GM18909 (cell line): ENCODE data around the gene ARHGEF37.
"Not testable (repeated sequence)": the region's sequence is repeated elsewhere in the genome, so short reads cannot be mapped to it uniquely, and the experiment has no call there.

Source experiments
- ATAC-seq: cut with Tn5 transposase; IDR thresholded peaks from one replicate; pipeline ENCODE4 v1.9.1; 2021; ENCODE audit warnings: mild to moderate bottlenecking; ENCODE audit not compliant: unreplicated experiment, poor library complexity

ARHGEF37 gene

GRCh38 chr5:149644629-149645028 is 63.3 kb downstream of the ARHGEF37 start:
- ATAC-seq = no peak

GRCh38 chr5:149645236-149645635 is 63.9 kb downstream of the ARHGEF37 start:
- no peak for ATAC-seq

DNA sequence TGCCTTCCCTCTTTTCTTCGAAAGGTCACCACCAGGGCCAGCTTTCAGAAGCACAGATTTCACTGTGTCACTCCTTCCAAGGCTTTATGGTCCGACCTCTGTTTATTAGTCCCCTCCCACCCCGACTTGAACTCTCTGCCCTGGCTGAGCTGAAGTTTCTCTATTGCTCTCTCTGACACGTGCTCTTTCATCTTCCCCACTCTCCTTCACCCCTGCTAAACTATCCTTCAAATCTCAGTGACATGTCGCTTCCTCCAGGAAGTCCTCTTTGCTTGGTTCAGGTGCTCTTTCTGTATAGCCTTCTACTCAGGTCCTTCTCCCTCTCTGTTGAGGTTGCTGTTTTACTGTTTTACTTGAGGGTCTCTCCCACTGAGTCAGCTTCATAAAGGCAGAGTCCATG is 64.4 kb downstream of the ARHGEF37 start:
- no peak for ATAC-seq

DNA sequence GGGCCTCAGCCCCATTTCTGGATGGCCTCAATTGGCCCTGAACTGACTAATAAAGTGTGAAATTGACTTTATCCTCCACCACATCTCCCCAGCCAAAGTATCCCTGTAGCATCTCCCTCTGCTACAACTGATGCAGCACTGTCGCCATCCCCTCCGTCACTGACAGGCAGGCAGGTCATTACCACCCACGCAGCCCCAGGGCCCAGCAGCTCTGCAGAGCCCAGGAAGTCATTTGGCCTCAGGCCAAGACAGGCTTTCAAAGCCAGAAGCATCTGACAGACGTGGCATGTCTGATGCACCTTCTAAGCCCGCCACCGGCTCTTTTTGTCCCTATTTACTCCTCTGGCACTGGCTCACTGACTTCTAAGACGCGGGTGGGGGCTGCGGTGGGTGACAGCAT is 65.3 kb downstream of the ARHGEF37 start:
- no peak for ATAC-seq

- ATAC-seq = no peak
These were observed 66.0 kb downstream of the ARHGEF37 start for GRCh38 chr5:149647334-149647733.

GRCh38 chr5:149648464-149649393 is 67.4 kb downstream of the ARHGEF37 start:
- not testable (repeated sequence) for ATAC-seq

GRCh38 chr5:149649730-149650129 is 68.4 kb downstream of the ARHGEF37 start:
- ATAC-seq = not testable (repeated sequence)

DNA sequence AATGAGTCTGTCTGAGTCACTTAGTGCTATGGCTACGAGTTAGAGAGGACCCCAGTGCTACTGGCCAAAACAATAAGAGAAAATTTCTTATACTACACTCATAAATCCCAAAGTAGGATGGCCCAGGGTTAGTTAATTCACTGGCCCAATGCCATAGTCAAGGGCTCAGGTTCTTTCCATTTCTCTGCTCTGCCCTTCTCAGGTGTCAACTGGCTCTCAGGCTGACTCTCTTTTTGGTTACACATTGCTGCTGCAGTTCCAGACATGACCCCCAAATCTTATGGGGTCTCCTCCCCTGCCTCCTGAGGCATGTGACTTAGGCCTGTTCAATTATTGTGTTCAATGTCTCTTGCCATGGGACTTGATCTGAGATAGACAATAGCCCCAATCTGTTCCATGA is 70.4 kb downstream of the ARHGEF37 start:
- ATAC-seq = no peak

DNA sequence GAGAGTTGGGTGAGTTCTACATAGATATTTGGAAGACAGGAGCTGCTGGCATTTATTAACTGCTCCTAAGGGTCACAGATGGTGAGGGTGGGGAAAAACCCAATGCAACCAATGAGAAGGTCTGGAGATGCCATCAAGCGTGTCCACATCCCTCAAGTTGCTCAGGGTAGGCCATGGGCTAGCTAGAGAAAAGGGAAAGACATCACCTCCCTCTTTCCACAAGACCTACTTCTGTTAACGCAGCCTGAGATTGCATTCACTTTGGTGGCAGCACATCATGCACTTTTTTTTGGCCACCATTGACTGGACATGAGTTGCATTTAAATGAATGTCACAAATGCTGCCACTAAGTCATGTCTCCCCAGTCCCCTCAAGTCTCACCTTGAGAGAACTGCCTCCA is 71.4 kb downstream of the ARHGEF37 start:
- ATAC-seq = no peak

DNA sequence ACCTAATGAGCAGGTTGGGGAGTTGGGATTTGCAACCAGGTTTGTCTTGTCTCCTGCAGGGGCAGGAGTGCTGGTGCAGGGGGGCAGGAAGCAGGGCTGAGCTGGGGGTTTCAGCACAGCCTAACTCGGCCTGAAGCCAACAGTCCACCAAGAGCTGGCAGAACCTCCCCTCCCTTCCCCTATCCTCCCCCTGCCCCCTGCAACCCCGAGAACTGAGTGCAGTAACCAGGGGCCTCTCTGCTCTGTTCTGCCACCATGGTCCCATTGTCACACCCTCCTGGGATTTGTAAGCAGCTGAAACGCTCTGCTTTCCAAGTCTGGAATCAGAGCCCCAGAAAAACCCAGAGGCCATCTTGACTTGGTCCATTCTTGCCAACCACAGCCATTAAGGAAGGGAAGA is 72.9 kb downstream of the ARHGEF37 start:
- ATAC-seq = no peak

GRCh38 chr5:149654883-149655505 is 73.7 kb downstream of the ARHGEF37 start:
- ATAC-seq = no peak

DNA sequence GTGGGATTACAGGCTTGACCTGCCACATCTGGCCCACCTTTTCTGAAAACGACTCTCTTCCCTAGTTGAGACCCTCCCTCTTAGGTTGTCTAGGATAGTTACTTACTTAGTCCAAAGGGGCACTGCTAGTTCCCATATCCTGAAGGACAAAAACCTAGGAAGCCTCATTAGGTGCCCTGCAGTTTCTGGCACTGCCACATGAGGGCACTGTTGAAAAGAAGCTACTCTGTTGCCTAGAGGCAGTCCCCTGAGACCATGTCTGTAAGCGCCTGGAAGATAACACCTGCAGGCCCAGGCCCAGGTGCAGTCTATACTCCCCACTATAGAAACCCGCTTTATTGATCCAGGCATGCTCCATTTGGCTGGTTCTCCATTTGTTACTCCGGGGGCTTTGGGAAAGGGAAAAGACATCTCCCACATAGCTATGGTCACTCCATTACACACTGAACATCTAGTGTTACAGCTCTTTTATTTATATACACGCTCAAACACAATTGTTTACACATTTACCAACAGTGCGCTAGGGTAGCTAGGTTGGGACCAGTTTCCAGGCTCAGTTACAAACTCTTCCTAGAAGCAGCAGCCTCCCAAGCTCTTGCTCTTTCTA is 75.4 kb downstream of the ARHGEF37 start:
- ATAC-seq = no peak

DNA sequence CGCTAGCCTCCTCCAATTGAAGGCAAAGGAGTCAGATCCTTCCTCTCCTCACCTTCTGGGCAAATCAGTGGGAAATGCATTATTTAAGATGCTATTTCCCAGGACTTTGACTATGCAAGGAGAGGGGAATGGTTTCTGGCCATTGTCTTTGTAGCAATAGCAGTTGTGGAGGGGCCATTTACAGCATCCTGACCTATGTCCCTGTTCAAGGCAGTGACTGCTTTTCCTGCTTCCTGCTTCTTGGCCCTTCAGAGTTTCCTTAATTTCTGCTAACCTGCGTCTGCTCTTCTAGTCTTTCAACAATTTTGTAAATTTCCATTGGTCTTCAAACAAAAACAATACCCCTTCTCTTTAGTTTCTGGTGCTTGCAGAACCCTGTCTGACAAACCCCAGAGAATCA is 76.0 kb downstream of the ARHGEF37 start:
- no peak for ATAC-seq

GRCh38 chr5:149658299-149658698 is 77.0 kb downstream of the ARHGEF37 start:
- no peak for ATAC-seq

GRCh38 chr5:149664083-149664482 is 82.8 kb downstream of the ARHGEF37 start:
- ATAC-seq = no peak

GRCh38 chr5:149664666-149665415 is 83.5 kb downstream of the ARHGEF37 start:
- no peak for ATAC-seq

DNA sequence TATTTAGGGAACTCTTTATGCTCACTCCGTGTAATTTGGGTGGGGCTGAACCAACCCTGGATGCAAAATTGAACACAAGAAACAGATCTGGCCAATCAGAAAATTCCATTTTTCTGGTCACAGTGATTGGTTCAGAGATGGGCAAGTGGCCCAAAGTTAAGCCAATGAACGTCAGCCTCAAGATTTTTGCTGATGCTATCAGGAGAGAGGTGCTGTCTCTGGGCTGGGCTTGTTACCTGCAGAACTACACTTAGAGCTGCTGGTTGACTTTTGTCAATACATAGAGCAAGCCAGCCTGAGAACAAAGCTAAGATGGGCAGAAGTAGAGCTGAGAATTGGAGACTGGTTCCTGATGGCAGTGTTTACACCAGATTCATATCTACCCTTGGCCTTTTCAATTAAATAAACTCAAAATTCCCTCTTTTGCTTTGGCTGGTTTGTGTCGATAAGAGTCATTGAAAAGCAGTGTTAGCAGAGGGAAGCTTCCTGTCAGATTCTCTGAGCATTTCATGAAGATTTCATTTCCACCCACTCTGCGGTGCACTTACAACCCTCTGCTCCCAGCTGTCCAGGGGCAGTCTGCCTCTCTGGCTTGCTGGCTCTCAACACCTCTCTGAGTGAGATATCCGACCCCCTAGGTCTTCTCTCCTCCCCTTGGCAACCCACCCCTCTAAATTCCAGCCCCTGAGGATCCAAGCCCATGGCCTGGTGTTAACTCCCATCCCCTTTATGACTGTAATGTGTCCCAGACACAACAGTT is 84.3 kb downstream of the ARHGEF37 start:
- no peak for ATAC-seq

DNA sequence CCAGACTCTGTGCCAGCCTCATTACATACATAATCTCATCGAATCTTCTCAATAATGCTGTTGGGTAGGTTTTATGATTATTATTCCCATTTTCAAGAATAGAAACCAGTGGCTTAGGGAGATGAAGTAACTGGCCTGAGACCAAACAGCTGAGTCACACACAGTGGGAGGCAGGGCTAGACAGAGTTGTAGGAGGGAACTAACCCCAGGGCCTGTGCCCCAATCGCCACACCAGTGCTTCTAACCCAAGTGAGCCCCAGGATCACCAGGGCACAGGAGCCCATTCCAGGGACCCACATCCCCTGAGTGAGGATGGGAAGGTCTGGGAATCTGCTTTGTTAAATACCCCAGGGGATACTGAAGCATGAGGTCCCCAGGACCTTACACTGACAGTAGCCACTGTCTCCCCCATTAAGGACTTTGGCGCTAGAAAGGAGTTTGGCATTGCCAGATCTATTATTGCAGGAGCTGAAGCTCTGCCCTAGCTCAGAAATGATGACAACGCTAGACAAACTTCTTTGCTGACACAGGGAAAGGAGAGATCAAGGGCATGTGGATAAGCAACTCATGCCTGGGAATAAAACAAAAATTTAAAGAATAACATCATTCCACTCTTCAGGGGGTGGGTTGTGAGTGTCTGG is 85.0 kb downstream of the ARHGEF37 start:
- ATAC-seq = no peak

GRCh38 chr5:149667084-149667828 is 86.0 kb downstream of the ARHGEF37 start:
- ATAC-seq = peak; percentile 53
